ENCODE measurements around the gene NR1H3.

- TF ChIP-seq RAD21 (IDR thresholded peaks at IDR 0.05; ENCODE audit: low read length) (no peak), CTCF (conservative IDR thresholded peaks at IDR 0.05; ENCODE audit: low read depth, low read length) (no peak), MXI1 (IDR thresholded peaks at IDR 0.05; ENCODE audit: borderline replicate concordance, low read depth, low read length) (no peak), POLR2A (IDR thresholded peaks at IDR 0.05; ENCODE audit: low read depth, low read length) (no peak), MAFK (IDR thresholded peaks at IDR 0.05; ENCODE audit: low read depth, low read length) (no peak), MAZ (IDR thresholded peaks at IDR 0.05; ENCODE audit: borderline replicate concordance, low read depth, low read length) (no peak), USF2 (IDR thresholded peaks at IDR 0.05; ENCODE audit: low read depth, low read length) (no peak), NFE2L2 (IDR thresholded peaks at IDR 0.05; ENCODE audit: low read depth, low read length) (no peak), BHLHE40 (IDR thresholded peaks at IDR 0.05; ENCODE audit: low read depth, low read length) (no peak), RCOR1 (IDR thresholded peaks at IDR 0.05; ENCODE audit: insufficient replicate concordance, low read length) (no peak), ELK1 (IDR thresholded peaks at IDR 0.05; ENCODE audit: borderline replicate concordance, low read depth, low read length) (no peak), CEBPB (IDR thresholded peaks at IDR 0.05; ENCODE audit: low read depth, low read length) (no peak), RFX5 (IDR thresholded peaks at IDR 0.05; ENCODE audit: low read depth, low read length) (no peak)
Observed at GRCh38 chr11:47244448-47245350, 13.1 kb upstream of the NR1H3 start.
